ENCODE data around the gene HDAC4.

The HDAC4 gene

GRCh38 chr2:239299218-239299939 lies 101.4 kb downstream of the HDAC4 start:
- no peak for DNase-seq (ENCODE audit: low read depth in 1 of 2, low spot score in 1 of 2)

- DNase-seq (ENCODE audit: low read depth in 1 of 2, low spot score in 1 of 2), result peak in 1 of 2 donors; percentile 60
Observed at GRCh38 chr2:239298116-239298804, 102.6 kb downstream of the HDAC4 start.

- no peak for DNase-seq (ENCODE audit: low read depth in 1 of 2, low spot score in 1 of 2)
Observed at GRCh38 chr2:239297142-239298004, 103.4 kb downstream of the HDAC4 start.

- no peak for DNase-seq (ENCODE audit: low read depth in 1 of 2, low spot score in 1 of 2)
Observed at GRCh38 chr2:239296020-239296932, 104.5 kb downstream of the HDAC4 start.

GRCh38 chr2:239295377-239296019 lies 105.3 kb downstream of the HDAC4 start:
- no peak for DNase-seq (ENCODE audit: low read depth in 1 of 2, low spot score in 1 of 2)

GRCh38 chr2:239294571-239295054 lies 106.2 kb downstream of the HDAC4 start:
- no peak for DNase-seq (ENCODE audit: low read depth in 1 of 2, low spot score in 1 of 2)

GRCh38 chr2:239293775-239294430 lies 106.9 kb downstream of the HDAC4 start:
- peak in 1 of 2 donors; percentile 49 for DNase-seq (ENCODE audit: low read depth in 1 of 2, low spot score in 1 of 2)

- DNase-seq (ENCODE audit: low read depth in 1 of 2, low spot score in 1 of 2), result no peak
Observed at GRCh38 chr2:239292959-239293774, 107.7 kb downstream of the HDAC4 start.

GRCh38 chr2:239292531-239292930 lies 108.3 kb downstream of the HDAC4 start:
- no peak for DNase-seq (ENCODE audit: low read depth in 1 of 2, low spot score in 1 of 2)

- no peak for DNase-seq (ENCODE audit: low read depth in 1 of 2, low spot score in 1 of 2)
Observed at GRCh38 chr2:239291475-239292350, 109.1 kb downstream of the HDAC4 start.

GRCh38 chr2:239290618-239291474 lies 110.0 kb downstream of the HDAC4 start:
- no peak for DNase-seq (ENCODE audit: low read depth in 1 of 2, low spot score in 1 of 2)

GRCh38 chr2:239289545-239289944 lies 111.3 kb downstream of the HDAC4 start:
- DNase-seq (ENCODE audit: low read depth in 1 of 2, low spot score in 1 of 2), result no peak

- no peak for DNase-seq (ENCODE audit: low read depth in 1 of 2, low spot score in 1 of 2)
Observed at GRCh38 chr2:239288951-239289511, 111.8 kb downstream of the HDAC4 start.

- DNase-seq (ENCODE audit: low read depth in 1 of 2, low spot score in 1 of 2), result no peak
Observed at GRCh38 chr2:239288237-239288636, 112.6 kb downstream of the HDAC4 start.

- DNase-seq (ENCODE audit: low read depth in 1 of 2, low spot score in 1 of 2), result no peak
Observed at GRCh38 chr2:239287461-239287860, 113.4 kb downstream of the HDAC4 start.

- DNase-seq (ENCODE audit: low read depth in 1 of 2, low spot score in 1 of 2), result no peak
Observed at GRCh38 chr2:239286901-239287300, 113.9 kb downstream of the HDAC4 start.

GRCh38 chr2:239285932-239286230 lies 114.9 kb downstream of the HDAC4 start:
- no peak for DNase-seq (ENCODE audit: low read depth in 1 of 2, low spot score in 1 of 2)

Measured in activated CD4-positive, alpha-beta T cell treated with anti-CD3 and anti-CD28 coated beads, Interleukin-2, amount 50 U/mL, for 24 hours (primary cell).